C4-2B (cell line): Measurements from ENCODE around the gene SPATA13.

Source experiments
- CTCF ChIP-seq: fragments of 450-650 bp; conservative IDR thresholded peaks from 2 replicates; pipeline ENCODE4 v1.5.1; 2017; ENCODE audit warnings: mild to moderate bottlenecking
- ZFX ChIP-seq: fragments of 450-650 bp; IDR thresholded peaks from 2 replicates; pipeline ENCODE4 v1.6.1; 2017

- TF ChIP-seq CTCF = no peak
- TF ChIP-seq ZFX = no peak
Observed at GRCh38 chr13:24167666-24168391, 7.3 kb downstream of the SPATA13 start.
